Measurements from ENCODE around the gene PEX11G. TPM values are rescaled to one million over a fixed set of nuclear protein-coding genes. Genes with fewer than 3 reads are reported as not detected.

Gene PEX11G
- total RNA-seq, 1 donor from 2014 or later, result 8.2 TPM

GRCh38 chr19:7494416-7495098 lies 5.7 kb upstream of the PEX11G start:
- peak; percentile 62 for DNase-seq (ENCODE audit: low spot score)

GRCh38 chr19:7492558-7492957 lies 3.7 kb upstream of the PEX11G start:
- no peak for DNase-seq (ENCODE audit: low spot score)

- no peak for DNase-seq (ENCODE audit: low spot score)
Measured at GRCh38 chr19:7492142-7492541, 3.3 kb upstream of the PEX11G start.

GRCh38 chr19:7489609-7490044 lies 792 bp upstream of the PEX11G start:
- DNase-seq (ENCODE audit: low spot score), result peak; percentile 40

- no peak for DNase-seq (ENCODE audit: low spot score)
Measured at GRCh38 chr19:7486923-7487322, 1.9 kb downstream of the PEX11G start.

GRCh38 chr19:7483720-7484201 lies 5.1 kb downstream of the PEX11G start:
- DNase-seq (ENCODE audit: low spot score), result no peak

- no peak for DNase-seq (ENCODE audit: low spot score)
Measured at GRCh38 chr19:7482584-7483439, 6.0 kb downstream of the PEX11G start.

GRCh38 chr19:7480970-7481255 lies 7.9 kb downstream of the PEX11G start:
- no peak for DNase-seq (ENCODE audit: low spot score)

GRCh38 chr19:7480222-7480969 lies 8.4 kb downstream of the PEX11G start:
- no peak for DNase-seq (ENCODE audit: low spot score)

GRCh38 chr19:7478843-7479227 lies 10.0 kb downstream of the PEX11G start:
- DNase-seq (ENCODE audit: low spot score), result no peak

GRCh38 chr19:7478173-7478842 lies 10.5 kb downstream of the PEX11G start:
- no peak for DNase-seq (ENCODE audit: low spot score)

- DNase-seq (ENCODE audit: low spot score), result no peak
Measured at GRCh38 chr19:7477758-7478157, 11.1 kb downstream of the PEX11G start.

- DNase-seq (ENCODE audit: low spot score), result no peak
Measured at GRCh38 chr19:7476777-7477494, 11.9 kb downstream of the PEX11G start.

GRCh38 chr19:7476241-7476640 lies 12.6 kb downstream of the PEX11G start:
- no peak for DNase-seq (ENCODE audit: low spot score)

- no peak for DNase-seq (ENCODE audit: low spot score)
Measured at GRCh38 chr19:7475665-7476064, 13.2 kb downstream of the PEX11G start.

GRCh38 chr19:7471696-7472615 lies 16.9 kb downstream of the PEX11G start:
- no peak for DNase-seq (ENCODE audit: low spot score)

GRCh38 chr19:7470540-7471305 lies 18.1 kb downstream of the PEX11G start:
- no peak for DNase-seq (ENCODE audit: low spot score)

- DNase-seq (ENCODE audit: low spot score), result no peak
Measured at GRCh38 chr19:7469669-7470285, 19.1 kb downstream of the PEX11G start.

- no peak for DNase-seq (ENCODE audit: low spot score)
Measured at GRCh38 chr19:7468840-7469239, 20.0 kb downstream of the PEX11G start.

All from mucosa of gallbladder (tissue), 1 donor.